Measurements from ENCODE around the gene PCSK2. TPM values are rescaled to one million over a fixed set of nuclear protein-coding genes. Genes with fewer than 3 reads are reported as not detected.

The PCSK2 gene
- total RNA-seq, 1 experiment from 2014 or later: not detected

- Mint-ChIP-seq H3K27ac (ENCODE audit: unreplicated experiment) (no peak overlapping the region), H3K4me3 (ENCODE audit: unreplicated experiment) (no peak overlapping the region), H3K9me3 (ENCODE audit: unreplicated experiment) (no peaks in the 10 kb centered on the region), H3K4me1 (ENCODE audit: low read depth, unreplicated experiment) (no peaks in the 10 kb centered on the region), H3K27me3 (ENCODE audit: insufficient read depth, unreplicated experiment) (peaks cover 21% of the 10 kb centered on the region), H3K36me3 (ENCODE audit: insufficient read depth, unreplicated experiment) (no peaks in the 10 kb centered on the region)
- Histone ChIP-seq H3K4me1 (no peaks in the 10 kb centered on the region), H3K4me3 (ENCODE audit: low read depth, low read length) (no peak overlapping the region), H3K9me3 (no peaks in the 10 kb centered on the region), H3K27me3 (replicated peaks; ENCODE audit: control insufficient read depth, insufficient read depth, low read length) (no peaks in the 10 kb centered on the region; the same call in none of the 2 replicates), H3K36me3 (ENCODE audit: control insufficient read depth, insufficient read depth, low read length) (no peaks in the 10 kb centered on the region)
- TF ChIP-seq, protein P1, sequence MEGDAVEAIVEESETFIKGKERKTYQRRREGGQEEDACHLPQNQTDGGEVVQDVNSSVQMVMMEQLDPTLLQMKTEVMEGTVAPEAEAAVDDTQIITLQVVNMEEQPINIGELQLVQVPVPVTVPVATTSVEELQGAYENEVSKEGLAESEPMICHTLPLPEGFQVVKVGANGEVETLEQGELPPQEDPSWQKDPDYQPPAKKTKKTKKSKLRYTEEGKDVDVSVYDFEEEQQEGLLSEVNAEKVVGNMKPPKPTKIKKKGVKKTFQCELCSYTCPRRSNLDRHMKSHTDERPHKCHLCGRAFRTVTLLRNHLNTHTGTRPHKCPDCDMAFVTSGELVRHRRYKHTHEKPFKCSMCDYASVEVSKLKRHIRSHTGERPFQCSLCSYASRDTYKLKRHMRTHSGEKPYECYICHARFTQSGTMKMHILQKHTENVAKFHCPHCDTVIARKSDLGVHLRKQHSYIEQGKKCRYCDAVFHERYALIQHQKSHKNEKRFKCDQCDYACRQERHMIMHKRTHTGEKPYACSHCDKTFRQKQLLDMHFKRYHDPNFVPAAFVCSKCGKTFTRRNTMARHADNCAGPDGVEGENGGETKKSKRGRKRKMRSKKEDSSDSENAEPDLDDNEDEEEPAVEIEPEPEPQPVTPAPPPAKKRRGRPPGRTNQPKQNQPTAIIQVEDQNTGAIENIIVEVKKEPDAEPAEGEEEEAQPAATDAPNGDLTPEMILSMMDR (IDR thresholded peaks at IDR 0.05; ENCODE audit: insufficient read depth in 1 of 2, low read depth in 1 of 2, low read length in 1 of 2, severe bottlenecking in 1 of 2, unreplicated experiment in 1 of 2): no peak
- ChIA-PET CTCF (no interaction called here), POLR2A (no interaction called here)
- DNase-seq: no peak
- intact Hi-C loops (cut with micrococcal nuclease; ENCODE audit: unreplicated experiment): loop anchor here (10.0 kb wide), 1 partner anchor 109 kb away; no protein-coding TSS in a partner anchor
- BruUV-seq (replicated peaks): no TSS peak
Observed at GRCh38 chr20:17326096-17326495, 99.3 kb downstream of the PCSK2 start.

DNA sequence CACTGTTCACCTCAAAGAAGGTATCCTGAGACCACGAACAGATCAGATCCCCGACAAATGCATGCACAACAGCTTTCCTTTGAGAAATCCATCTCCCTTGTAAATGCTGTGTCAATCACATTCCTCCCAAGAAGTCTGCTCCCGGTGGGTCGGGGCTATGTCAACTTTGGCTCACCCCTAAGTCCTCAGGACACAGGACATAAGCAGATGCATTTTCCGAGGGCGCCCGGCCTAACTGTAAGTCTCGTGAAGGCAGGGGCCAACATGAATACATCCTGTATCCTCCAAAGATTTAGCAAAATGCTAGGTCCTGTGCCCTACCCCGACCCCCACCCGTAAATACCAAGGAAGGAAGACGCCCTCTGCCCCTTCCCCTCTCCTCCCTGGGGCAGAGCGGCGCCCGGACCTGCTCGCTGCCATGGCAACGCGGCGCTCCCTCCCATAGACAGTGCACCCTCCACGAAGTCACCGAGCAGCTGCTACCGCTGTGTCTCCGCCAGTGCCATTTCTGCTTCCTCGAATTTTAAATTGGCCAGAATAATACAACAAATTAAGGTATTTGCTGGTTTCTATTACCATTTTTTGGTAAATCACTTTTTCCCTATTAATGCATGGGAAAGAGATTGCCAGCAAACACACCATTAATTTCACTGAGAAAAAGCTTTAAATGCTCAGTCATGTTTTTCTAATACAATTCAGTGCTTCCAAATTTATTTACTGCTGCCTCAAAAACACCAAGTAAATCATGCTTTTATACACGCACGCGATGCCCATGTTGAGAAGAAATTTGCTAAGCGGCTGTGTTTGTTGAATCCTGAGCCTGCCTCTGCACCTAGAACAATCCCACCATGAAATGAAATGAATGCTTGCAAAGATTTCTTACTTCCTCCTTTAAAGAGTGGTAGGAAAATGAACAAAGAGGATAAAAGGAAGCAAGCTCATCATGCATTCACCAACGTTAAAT is 100.6 kb downstream of the PCSK2 start:
- intact Hi-C loops (cut with micrococcal nuclease; ENCODE audit: unreplicated experiment): loop anchor here (10.0 kb wide), 1 partner anchor 107 kb away; no protein-coding TSS in a partner anchor
- H3K36me3 ChIP-seq (ENCODE audit: control insufficient read depth, insufficient read depth, low read length): no peaks in the 10 kb centered on the region
- H3K4me1 ChIP-seq: no peaks in the 10 kb centered on the region
- no peak for DNase-seq
- no TSS peak for BruUV-seq (replicated peaks)
- peaks cover 15% of the 10 kb centered on the region for H3K27me3 Mint-ChIP-seq (ENCODE audit: insufficient read depth, unreplicated experiment)
- ChIA-PET POLR2A (no interaction called here), CTCF (no interaction called here)
- H3K4me1 Mint-ChIP-seq (ENCODE audit: low read depth, unreplicated experiment): no peaks in the 10 kb centered on the region
- TF ChIP-seq, protein P1 (IDR thresholded peaks at IDR 0.05; ENCODE audit: insufficient read depth in 1 of 2, low read depth in 1 of 2, low read length in 1 of 2, severe bottlenecking in 1 of 2, unreplicated experiment in 1 of 2): no peak
- H3K4me3 Mint-ChIP-seq (ENCODE audit: unreplicated experiment): no peak overlapping the region
- no peaks in the 10 kb centered on the region; the same call in none of the 2 replicates for H3K27me3 ChIP-seq (replicated peaks; ENCODE audit: control insufficient read depth, insufficient read depth, low read length)
- H3K36me3 Mint-ChIP-seq (ENCODE audit: insufficient read depth, unreplicated experiment): no peaks in the 10 kb centered on the region
- no peaks in the 10 kb centered on the region for H3K9me3 ChIP-seq
- H3K4me3 ChIP-seq (ENCODE audit: low read depth, low read length): no peak overlapping the region
- no peak overlapping the region for H3K27ac Mint-ChIP-seq (ENCODE audit: unreplicated experiment)
- H3K9me3 Mint-ChIP-seq (ENCODE audit: unreplicated experiment): no peaks in the 10 kb centered on the region

DNA sequence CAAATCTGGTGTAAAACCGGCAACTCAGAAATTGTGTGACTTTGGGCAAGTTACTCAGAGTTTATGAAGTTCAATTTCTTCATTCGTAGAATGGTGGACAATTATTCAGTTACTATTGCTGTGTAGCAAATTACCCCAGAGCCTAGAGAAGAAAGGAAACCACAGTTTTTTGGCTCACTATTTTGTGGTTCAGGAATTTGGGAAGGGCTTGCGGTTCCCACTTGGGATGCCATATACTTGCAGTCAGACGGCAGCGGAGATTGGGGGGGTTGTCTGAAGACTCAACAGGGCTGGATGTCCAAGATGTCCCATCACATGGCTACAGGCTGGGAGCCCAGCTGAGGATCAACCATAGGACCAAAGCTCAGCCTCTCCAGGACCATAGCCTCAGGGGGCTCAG is 108.1 kb downstream of the PCSK2 start:
- Mint-ChIP-seq H3K4me3 (ENCODE audit: unreplicated experiment) (no peak overlapping the region), H3K27ac (ENCODE audit: unreplicated experiment) (no peak overlapping the region), H3K27me3 (ENCODE audit: insufficient read depth, unreplicated experiment) (peaks cover 7% of the 10 kb centered on the region), H3K36me3 (ENCODE audit: insufficient read depth, unreplicated experiment) (no peaks in the 10 kb centered on the region), H3K9me3 (ENCODE audit: unreplicated experiment) (no peaks in the 10 kb centered on the region), H3K4me1 (ENCODE audit: low read depth, unreplicated experiment) (no peaks in the 10 kb centered on the region)
- DNase-seq: no peak
- no TSS peak for BruUV-seq (replicated peaks)
- H3K9me3 ChIP-seq: no peaks in the 10 kb centered on the region
- peaks cover 1% of the 10 kb centered on the region for H3K27me3 ChIP-seq (replicated peaks; ENCODE audit: control insufficient read depth, insufficient read depth, low read length)
- ChIA-PET POLR2A (no interaction called here), CTCF (no interaction called here)
- H3K36me3 ChIP-seq (ENCODE audit: control insufficient read depth, insufficient read depth, low read length): no peaks in the 10 kb centered on the region
- H3K4me3 ChIP-seq (ENCODE audit: low read depth, low read length): no peak overlapping the region
- TF ChIP-seq, protein P1 (IDR thresholded peaks at IDR 0.05; ENCODE audit: insufficient read depth in 1 of 2, low read depth in 1 of 2, low read length in 1 of 2, severe bottlenecking in 1 of 2, unreplicated experiment in 1 of 2): no peak
- no peaks in the 10 kb centered on the region for H3K4me1 ChIP-seq
- intact Hi-C loops (cut with micrococcal nuclease; ENCODE audit: unreplicated experiment): no loop called here
